SK-N-MC (cell line): Measurements from ENCODE around the gene LEFTY2.

Source experiments
- EZH2 ChIP-seq: fragments of 200-600 bp; sonication (generic); IDR thresholded peaks from one replicate; pipeline ENCODE4 v1.6.1; 2017; ENCODE audit warnings: antibody characterized with exemption
- FOXP2 ChIP-seq: optimal IDR thresholded peaks from 2 replicates; pipeline ENCODE3; 2011; ENCODE audit warnings: mild to moderate bottlenecking, moderate library complexity; ENCODE audit not compliant: insufficient read depth; ENCODE audit errors: extremely low read length, control extremely low read depth
- POLR2AphosphoS5 ChIP-seq: IDR thresholded peaks from 2 replicates; pipeline ENCODE4 v1.6.1; 2012; ENCODE audit warnings: mild to moderate bottlenecking, low read depth, low read length, borderline replicate concordance

DNA sequence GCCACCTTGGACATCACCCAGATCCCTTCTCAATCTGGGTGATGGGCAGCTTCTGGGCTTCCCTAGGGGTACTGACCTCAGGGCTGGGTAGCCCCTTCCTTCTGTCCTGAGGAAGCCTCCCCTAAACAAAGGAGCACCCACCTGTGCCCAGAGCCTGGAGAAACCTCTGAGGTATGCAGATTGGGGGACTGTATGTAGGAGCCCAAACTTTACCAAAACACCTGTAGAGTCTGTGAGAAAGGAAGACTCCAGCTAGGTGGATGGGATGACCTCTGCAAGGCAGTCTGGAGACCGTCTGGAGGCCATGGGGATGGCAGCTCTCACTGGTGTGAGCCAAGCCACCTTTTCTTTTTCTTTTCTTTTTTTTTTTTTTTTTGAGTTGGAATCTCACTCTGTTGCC lies 13.7 kb upstream of the LEFTY2 start:
- TF ChIP-seq POLR2AphosphoS5 (no peak), EZH2 (no peak), FOXP2 (no peak)
